ENCODE results near the gene ANKDD1A.

ANKDD1A gene

GRCh38 chr15:64911311-64912186 is at the start of gene ANKDD1A:
TSS of gene ANKDD1A (plus strand) at chr15:64911902. CDS start at chr15:64911931, 29 bp downstream.
- DNase-seq (ENCODE audit: low spot score), result no peak

GRCh38 chr15:64861960-64862359 is 49.7 kb upstream of the ANKDD1A start:
- DNase-seq (ENCODE audit: low spot score), result no peak

- DNase-seq (ENCODE audit: low spot score), result no peak
Observed at GRCh38 chr15:64862408-64862807, 49.3 kb upstream of the ANKDD1A start.

GRCh38 chr15:64864068-64864467 is 47.6 kb upstream of the ANKDD1A start:
- no peak for DNase-seq (ENCODE audit: low spot score)

- DNase-seq (ENCODE audit: low spot score), result no peak
Observed at GRCh38 chr15:64865126-64865997, 46.3 kb upstream of the ANKDD1A start.

GRCh38 chr15:64865998-64866520 is 45.6 kb upstream of the ANKDD1A start:
- DNase-seq (ENCODE audit: low spot score), result no peak

GRCh38 chr15:64869501-64869900 is 42.2 kb upstream of the ANKDD1A start:
- DNase-seq (ENCODE audit: low spot score), result no peak

- no peak for DNase-seq (ENCODE audit: low spot score)
Observed at GRCh38 chr15:64870353-64870752, 41.3 kb upstream of the ANKDD1A start.

- no peak for DNase-seq (ENCODE audit: low spot score)
Observed at GRCh38 chr15:64875641-64876223, 36.0 kb upstream of the ANKDD1A start.

- no peak for DNase-seq (ENCODE audit: low spot score)
Observed at GRCh38 chr15:64877435-64877834, 34.3 kb upstream of the ANKDD1A start.

- no peak for DNase-seq (ENCODE audit: low spot score)
Observed at GRCh38 chr15:64878705-64879104, 33.0 kb upstream of the ANKDD1A start.

GRCh38 chr15:64883100-64883581 is 28.6 kb upstream of the ANKDD1A start:
- DNase-seq (ENCODE audit: low spot score), result no peak

- DNase-seq (ENCODE audit: low spot score), result no peak
Observed at GRCh38 chr15:64883997-64884511, 27.6 kb upstream of the ANKDD1A start.

- no peak for DNase-seq (ENCODE audit: low spot score)
Observed at GRCh38 chr15:64884679-64885078, 27.0 kb upstream of the ANKDD1A start.

GRCh38 chr15:64888336-64888735 is 23.4 kb upstream of the ANKDD1A start:
- no peak for DNase-seq (ENCODE audit: low spot score)

GRCh38 chr15:64891561-64891960 is 20.1 kb upstream of the ANKDD1A start:
- no peak for DNase-seq (ENCODE audit: low spot score)

- peak; percentile 28 for DNase-seq (ENCODE audit: low spot score)
Observed at GRCh38 chr15:64892847-64893403, 18.8 kb upstream of the ANKDD1A start.

GRCh38 chr15:64893481-64894394 is 18.0 kb upstream of the ANKDD1A start:
- peak; percentile 98 for DNase-seq (ENCODE audit: low spot score)

- peak; percentile 84 for DNase-seq (ENCODE audit: low spot score)
Observed at GRCh38 chr15:64894395-64895056, 17.2 kb upstream of the ANKDD1A start.
